ENCODE data around the gene TBC1D13. TPM values are rescaled to one million over a fixed set of nuclear protein-coding genes. Genes with fewer than 3 reads are reported as not detected.

TBC1D13 gene
- total RNA-seq, 2 donors from 2014 or later, result 18.7 to 24.2 TPM

DNA sequence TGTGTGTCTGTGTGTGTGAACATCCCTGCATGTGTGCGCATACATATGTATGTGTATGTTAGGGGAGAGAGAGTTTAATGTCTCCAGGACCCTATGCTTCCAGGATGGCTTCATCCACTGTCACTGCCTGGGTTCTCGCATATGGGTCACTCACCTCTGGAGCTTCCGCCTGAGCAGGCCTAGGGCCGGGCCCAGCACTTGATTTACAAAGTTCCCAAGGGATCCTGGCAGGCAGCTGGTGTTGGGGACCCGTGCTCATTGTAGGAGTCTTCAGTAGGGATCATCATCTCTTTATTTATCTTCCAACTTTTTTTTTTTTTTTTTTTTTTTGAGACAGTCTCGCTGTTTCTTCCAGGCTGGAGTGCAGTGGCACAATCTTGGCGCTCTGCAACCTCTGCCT lies 13.0 kb downstream of the TBC1D13 start:
- H3K27me3 Mint-ChIP-seq, result no peaks in the 10 kb centered on the region
- peaks cover 89% of the 10 kb centered on the region for H3K36me3 Mint-ChIP-seq (ENCODE audit: low read depth)
- no peak for ATAC-seq (replicated peaks)
- no peak overlapping the region for H3K27ac Mint-ChIP-seq
- H3K4me1 Mint-ChIP-seq, result no peaks in the 10 kb centered on the region
- no peaks in the 10 kb centered on the region for H3K9me3 Mint-ChIP-seq
- H3K4me3 Mint-ChIP-seq, result no peak overlapping the region

DNA sequence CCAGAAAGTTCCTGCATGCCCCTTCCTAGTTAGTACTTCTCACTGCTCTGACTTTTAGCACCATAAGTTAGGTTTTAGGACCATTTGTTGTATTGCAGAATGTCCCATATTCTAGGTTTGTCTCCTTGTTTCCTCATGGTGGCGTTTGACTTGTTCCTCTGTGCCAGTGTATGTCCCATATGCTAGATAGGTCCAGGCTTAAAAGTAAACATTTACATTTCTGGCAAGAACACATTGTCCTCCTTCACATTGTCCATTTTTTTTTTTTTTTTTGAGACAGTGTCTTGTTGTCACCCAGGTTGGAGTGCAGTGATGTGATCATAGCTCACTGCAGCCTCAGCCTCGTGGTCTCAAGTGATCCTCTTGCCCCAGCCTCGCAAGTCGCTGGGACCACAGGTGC lies 15.4 kb downstream of the TBC1D13 start:
- no peak for ATAC-seq (replicated peaks)
- Mint-ChIP-seq H3K36me3 (ENCODE audit: low read depth) (peaks cover 84% of the 10 kb centered on the region), H3K27ac (no peak overlapping the region), H3K9me3 (no peaks in the 10 kb centered on the region), H3K4me1 (no peaks in the 10 kb centered on the region), H3K4me3 (no peak overlapping the region), H3K27me3 (no peaks in the 10 kb centered on the region)

DNA sequence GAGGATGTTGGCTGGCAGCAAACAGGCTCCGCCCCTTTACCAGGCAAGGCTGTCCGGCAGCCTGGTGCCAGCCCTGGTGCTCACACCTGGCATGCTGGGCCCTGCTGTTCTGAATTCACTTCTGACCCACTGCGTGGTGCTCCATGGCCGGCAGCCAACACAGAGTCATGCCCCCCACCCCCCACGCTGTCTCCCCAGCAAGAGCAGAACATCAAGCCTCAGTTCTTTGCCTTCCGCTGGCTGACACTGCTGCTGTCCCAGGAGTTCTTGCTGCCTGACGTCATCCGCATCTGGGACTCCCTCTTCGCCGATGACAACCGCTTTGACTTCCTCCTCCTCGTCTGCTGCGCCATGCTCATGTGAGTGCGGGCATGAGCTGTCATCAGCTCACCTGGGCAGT lies 18.6 kb downstream of the TBC1D13 start:
- Mint-ChIP-seq H3K27ac (no peak overlapping the region), H3K9me3 (no peaks in the 10 kb centered on the region), H3K36me3 (ENCODE audit: low read depth) (peaks cover 62% of the 10 kb centered on the region), H3K4me3 (no peak overlapping the region), H3K27me3 (no peaks in the 10 kb centered on the region), H3K4me1 (no peaks in the 10 kb centered on the region)
- no peak for ATAC-seq (replicated peaks)

DNA sequence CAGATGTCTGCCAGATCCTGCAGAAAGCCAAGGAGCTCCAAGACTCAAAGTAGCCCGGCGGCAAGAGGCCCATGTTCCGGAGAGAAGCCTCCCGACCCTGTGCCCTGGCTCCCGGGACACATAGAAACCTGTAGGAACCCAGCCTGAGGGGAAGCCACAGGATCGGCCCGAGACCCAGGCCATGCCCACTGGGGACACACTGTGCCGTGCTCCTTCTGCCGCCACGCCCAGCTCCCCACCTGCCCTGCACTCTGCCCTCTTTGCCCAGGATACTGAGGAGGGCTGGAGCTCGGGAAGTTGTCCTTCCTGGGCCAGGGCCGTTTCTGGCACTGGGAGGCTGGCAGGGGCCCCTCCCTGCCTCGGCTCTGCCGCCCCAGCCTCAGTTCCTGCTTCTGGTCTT lies 20.8 kb downstream of the TBC1D13 start:
- Mint-ChIP-seq H3K4me1 (no peaks in the 10 kb centered on the region), H3K4me3 (no peak overlapping the region), H3K9me3 (no peaks in the 10 kb centered on the region), H3K27me3 (no peaks in the 10 kb centered on the region), H3K36me3 (ENCODE audit: low read depth) (peaks cover 46% of the 10 kb centered on the region), H3K27ac (no peak overlapping the region)
- ATAC-seq (replicated peaks), result no peak

DNA sequence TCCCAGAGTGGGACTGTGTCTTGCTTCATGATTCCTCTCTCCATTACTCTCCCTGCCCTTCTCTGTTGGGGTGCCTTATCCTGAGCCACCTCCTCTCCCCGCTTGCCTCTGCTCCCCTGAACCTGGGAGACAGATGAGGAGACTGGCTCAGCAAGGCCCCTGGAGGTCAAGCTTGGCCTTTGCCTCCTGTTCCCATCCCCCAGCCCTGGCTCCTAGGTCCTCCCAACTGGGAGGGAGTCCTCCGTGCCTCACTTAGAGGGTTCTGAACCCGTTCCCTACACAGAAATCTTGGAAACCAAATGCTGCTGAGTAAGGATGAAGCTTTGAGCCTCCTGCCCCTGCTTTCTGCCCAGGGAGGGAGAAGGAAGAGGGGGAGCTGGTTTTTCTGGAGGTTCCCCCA lies 21.5 kb downstream of the TBC1D13 start:
- Mint-ChIP-seq H3K27me3 (no peaks in the 10 kb centered on the region), H3K36me3 (ENCODE audit: low read depth) (peaks cover 38% of the 10 kb centered on the region), H3K27ac (no peak overlapping the region), H3K4me1 (no peaks in the 10 kb centered on the region), H3K4me3 (no peak overlapping the region), H3K9me3 (no peaks in the 10 kb centered on the region)
- ATAC-seq (replicated peaks), result no peak

DNA sequence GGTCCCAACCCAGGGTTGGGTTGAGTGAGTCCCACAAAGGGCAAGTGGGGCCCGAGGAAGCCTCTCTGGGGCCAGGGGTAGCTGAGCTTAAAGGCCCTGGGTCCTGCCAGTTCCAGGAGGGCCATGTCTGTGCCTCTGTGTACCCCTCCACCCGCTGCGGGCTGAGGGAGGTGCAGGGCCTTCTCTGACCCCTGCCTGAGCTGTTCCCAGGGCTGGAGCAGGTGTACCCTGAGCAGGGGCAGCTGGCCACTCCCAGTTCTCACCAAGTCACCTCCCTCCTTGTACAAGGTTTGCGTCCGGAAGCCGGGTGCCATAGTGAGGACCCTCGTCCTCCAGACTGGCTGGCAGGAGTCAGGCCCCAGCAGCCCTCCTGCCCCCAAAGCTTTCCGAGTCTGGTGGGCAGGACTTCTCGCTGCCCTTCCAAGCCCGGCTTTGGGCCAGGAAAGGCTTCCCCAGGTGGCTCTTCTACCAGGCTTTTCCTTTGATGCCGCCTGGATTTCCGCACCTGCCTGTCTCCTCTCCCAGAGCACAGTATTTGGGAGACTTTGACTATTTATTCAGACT lies 22.1 kb downstream of the TBC1D13 start:
- H3K4me3 Mint-ChIP-seq, result no peak overlapping the region
- no peaks in the 10 kb centered on the region for H3K4me1 Mint-ChIP-seq
- peaks cover 33% of the 10 kb centered on the region for H3K36me3 Mint-ChIP-seq (ENCODE audit: low read depth)
- H3K9me3 Mint-ChIP-seq, result no peaks in the 10 kb centered on the region
- no peak for ATAC-seq (replicated peaks)
- no peaks in the 10 kb centered on the region for H3K27me3 Mint-ChIP-seq
- no peak overlapping the region for H3K27ac Mint-ChIP-seq

DNA sequence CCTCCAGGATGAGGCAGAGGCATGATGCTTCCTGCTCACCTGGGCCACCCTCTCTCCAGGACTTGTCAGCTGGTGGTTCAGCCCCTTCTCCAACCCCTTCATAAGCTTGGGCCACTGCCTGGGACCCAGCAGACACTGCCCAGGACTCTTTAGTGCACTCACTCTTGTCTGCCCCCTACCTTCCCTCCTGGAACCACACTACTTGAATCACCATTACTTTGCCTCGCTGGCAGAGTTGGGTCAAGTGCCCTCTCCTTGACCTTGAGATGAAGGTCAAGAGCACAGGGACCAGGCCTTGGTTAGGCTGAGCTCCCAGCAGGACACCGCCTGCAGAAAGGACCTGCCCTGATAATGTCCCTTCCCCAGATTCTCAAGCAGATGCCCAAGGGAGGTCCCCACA lies 22.8 kb downstream of the TBC1D13 start:
- H3K36me3 Mint-ChIP-seq (ENCODE audit: low read depth), result peaks cover 28% of the 10 kb centered on the region
- no peaks in the 10 kb centered on the region for H3K9me3 Mint-ChIP-seq
- H3K4me1 Mint-ChIP-seq, result no peaks in the 10 kb centered on the region
- H3K27me3 Mint-ChIP-seq, result no peaks in the 10 kb centered on the region
- H3K4me3 Mint-ChIP-seq, result no peak overlapping the region
- H3K27ac Mint-ChIP-seq, result no peak overlapping the region
- ATAC-seq (replicated peaks), result no peak

DNA sequence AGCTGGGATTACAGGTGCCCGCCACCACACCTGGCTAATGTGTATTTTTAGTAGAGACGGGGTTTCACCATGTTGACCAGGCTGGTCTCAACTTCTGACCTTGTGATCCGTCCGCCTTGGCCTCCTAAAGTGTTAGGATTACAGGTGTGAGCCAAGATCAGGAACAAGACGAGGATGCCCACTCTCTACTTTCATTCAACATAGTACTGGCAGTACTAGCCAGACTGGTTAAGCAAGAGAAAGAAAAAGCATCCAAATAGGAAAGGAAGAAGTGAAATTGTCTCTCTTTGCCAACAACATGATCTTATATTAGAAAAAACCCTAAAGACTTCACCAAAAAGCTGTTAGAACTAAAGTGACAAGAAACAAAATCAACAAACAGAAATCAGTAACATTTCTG lies 23.8 kb downstream of the TBC1D13 start:
- ATAC-seq (replicated peaks), result no peak
- peaks cover 17% of the 10 kb centered on the region for H3K36me3 Mint-ChIP-seq (ENCODE audit: low read depth)

DNA sequence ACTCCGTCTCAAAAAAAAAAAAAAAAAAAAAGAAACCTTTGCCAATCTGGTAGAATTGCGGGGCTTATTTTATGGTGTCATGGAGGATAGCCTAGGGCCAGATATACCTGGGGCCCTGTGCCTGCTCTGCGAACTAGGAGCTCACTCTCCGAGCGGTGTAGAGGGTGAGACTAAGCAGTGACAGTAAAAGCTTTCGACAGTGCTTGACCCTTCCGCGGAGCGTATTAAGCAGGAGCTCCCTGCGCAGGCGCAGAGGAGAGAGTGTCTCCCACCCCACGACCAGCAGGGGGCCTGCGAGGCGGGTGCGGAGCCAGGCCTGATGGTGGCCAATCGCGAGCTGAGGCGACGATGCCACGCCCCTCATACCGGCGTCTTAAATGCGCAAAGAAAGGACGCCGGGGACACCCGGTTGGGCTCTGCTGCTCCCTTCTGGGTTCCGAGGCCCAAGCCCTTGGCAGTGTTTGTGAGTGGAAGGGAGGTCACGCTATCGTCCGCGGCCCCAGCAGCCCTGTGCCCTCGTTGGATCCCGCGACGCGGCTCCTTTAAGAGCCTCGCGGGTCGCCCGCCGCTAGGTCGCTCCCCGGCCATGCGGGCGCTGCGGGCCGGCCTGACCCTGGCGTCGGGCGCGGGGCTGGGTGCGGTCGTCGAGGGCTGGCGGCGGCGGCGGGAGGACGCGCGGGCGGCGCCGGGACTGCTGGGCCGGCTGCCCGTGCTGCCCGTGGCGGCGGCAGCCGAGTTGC lies 31.2 kb downstream of the TBC1D13 start, which contains the start of gene ENDOG:
Gene ENDOG (plus strand): TSS at position 402 of the 740 bp plus-strand sequence. CDS start 185 bp downstream, at position 587.
- Mint-ChIP-seq H3K4me3 (peak within 1 kb of the TSS; percentile 82), H3K9me3 (no peaks in the 10 kb centered on the region), H3K4me1 (peaks cover 7% of the 10 kb centered on the region), H3K27ac (peak within 1 kb of the TSS; percentile 66), H3K36me3 (ENCODE audit: low read depth) (peaks cover 16% of the 10 kb centered on the region), H3K27me3 (no peaks in the 10 kb centered on the region)
- ATAC-seq (replicated peaks), result peak; percentile 98

More for the DNA sequence above, 23.8 kb downstream of the TBC1D13 start:
- Mint-ChIP-seq H3K27ac (no peak overlapping the region), H3K4me1 (no peaks in the 10 kb centered on the region), H3K4me3 (no peak overlapping the region), H3K9me3 (no peaks in the 10 kb centered on the region), H3K27me3 (no peaks in the 10 kb centered on the region)

DNA sequence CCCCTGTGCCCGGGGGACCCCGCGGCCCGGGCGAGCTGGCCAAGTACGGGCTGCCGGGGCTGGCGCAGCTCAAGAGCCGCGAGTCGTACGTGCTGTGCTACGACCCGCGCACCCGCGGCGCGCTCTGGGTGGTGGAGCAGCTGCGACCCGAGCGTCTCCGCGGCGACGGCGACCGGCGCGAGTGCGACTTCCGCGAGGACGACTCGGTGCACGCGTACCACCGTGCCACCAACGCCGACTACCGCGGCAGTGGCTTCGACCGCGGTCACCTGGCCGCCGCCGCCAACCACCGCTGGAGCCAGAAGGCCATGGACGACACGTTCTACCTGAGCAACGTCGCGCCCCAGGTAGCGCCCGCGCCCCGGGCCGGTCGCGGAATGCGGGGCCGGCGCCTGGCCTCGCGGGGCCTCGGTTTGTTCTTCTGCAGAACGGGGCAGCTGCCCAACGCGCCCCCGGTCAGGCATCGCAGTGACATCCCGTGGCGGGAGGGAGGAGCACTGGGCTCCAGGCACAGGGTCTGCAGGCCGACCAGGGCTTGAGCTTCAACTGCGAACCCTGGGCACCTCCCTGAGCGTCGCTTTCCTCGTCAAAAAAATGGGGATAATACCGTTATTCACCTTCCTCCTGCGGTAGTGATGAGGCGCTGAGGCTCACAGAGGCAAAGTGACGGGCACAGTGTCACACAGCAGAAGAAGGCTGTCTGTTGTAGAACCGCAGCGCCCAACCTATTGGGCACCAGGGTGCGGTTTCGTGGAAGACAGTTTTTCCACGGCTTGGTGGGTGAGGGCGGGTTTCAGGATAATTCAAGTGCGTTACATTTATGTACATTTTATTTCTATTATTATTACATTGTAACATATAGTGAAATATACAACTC lies 32.0 kb downstream of the TBC1D13 start:
- Mint-ChIP-seq H3K27ac (no peak overlapping the region), H3K9me3 (no peaks in the 10 kb centered on the region), H3K4me1 (peaks cover 7% of the 10 kb centered on the region), H3K36me3 (ENCODE audit: low read depth) (peaks cover 21% of the 10 kb centered on the region), H3K4me3 (peak overlapping the region; percentile 68), H3K27me3 (no peaks in the 10 kb centered on the region)
- ATAC-seq (replicated peaks), result peak; percentile 20

DNA sequence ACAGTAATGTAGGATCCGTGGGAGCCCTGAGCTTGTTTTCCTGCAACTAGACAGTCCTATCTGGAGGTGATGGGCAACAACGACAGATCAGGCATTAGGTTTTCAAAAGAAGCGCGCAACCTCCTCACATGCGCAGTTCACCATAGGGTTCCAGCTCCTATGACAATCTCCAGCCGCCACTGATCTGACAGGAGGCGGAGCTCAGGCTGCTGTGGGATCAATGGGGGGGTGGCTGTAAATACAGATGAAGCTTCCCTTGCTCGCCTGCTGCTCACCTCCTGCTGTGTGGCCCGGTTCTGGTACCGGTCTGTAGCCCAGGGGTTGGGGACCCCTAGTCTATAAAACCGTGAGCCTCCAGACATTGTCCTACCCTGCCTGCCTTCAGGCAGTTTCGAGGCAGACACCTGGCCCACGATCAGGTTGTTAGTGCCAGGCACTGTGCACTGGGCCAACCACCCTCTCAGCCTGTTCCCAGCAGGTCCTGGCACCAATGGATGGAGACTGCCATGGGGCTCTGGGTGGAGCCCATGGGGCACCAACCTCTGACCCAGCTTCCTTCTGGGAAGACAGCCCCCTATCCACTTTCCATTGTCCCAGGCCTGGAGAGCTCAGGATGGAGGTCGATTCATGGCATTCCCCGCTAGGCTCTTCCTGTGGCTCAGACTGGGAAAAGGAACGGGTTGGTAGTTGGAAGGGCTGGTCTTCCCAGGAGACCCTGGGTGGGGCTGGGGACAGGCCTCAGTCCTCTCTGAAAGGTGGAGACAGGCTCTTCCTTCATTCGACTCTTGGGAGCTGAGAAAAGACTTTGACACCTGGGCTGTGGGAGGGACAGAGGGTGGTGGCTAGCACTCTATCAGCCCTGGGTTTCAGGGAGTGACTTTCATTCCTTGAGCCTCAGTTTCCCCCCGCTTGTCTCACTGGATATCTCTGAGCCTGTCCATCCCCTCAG lies 32.9 kb downstream of the TBC1D13 start:
- Mint-ChIP-seq H3K27me3 (no peaks in the 10 kb centered on the region), H3K27ac (no peak overlapping the region), H3K4me1 (peaks cover 7% of the 10 kb centered on the region), H3K4me3 (peak overlapping the region; percentile 68), H3K36me3 (ENCODE audit: low read depth) (peaks cover 30% of the 10 kb centered on the region), H3K9me3 (no peaks in the 10 kb centered on the region)
- no peak for ATAC-seq (replicated peaks)

DNA sequence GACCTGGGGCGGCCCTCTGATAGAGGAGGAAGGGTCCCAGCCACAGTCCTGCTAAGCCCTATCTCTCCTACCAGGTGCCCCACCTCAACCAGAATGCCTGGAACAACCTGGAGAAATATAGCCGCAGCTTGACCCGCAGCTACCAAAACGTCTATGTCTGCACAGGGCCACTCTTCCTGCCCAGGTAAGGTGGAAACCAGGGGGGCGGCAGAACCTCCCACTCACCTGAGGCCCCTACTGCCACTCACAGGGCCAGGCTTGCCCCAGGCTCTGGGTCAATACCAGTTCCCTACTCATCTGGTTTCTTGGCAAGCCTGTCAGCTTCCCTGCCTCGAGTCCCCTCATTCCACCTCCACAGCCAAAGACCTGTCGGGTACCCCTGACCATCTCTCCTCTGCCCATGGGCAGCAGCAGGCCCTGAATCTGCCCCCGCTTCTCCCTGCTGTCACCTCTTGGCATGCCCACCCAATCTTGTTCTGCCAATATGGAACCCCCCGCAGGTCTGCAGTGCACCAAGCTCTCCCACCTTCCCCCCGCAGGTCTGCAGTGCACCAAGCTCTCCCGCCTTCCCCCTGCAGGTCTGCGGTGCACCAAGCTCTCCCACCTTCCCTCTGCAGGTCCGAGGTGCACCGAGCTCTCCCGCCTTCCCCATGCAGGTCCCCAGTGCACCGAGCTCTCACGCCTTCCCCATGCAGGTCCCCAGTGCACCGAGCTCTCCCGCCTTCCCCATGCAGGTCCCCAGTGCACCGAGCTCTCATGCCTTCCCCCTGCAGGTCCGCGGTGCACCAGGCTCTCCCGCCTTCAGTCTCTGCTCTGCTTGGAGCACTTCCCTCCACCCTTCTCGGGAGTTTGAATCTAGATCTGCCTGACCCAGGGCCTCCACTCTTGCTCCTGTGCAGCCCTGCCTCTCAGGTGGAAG lies 33.9 kb downstream of the TBC1D13 start:
- ATAC-seq (replicated peaks), result no peak
- H3K4me3 Mint-ChIP-seq, result peak overlapping the region; percentile 68
- H3K9me3 Mint-ChIP-seq, result no peaks in the 10 kb centered on the region
- H3K27ac Mint-ChIP-seq, result no peak overlapping the region
- H3K4me1 Mint-ChIP-seq, result peaks cover 7% of the 10 kb centered on the region
- H3K27me3 Mint-ChIP-seq, result no peaks in the 10 kb centered on the region
- H3K36me3 Mint-ChIP-seq (ENCODE audit: low read depth), result peaks cover 39% of the 10 kb centered on the region

All from activated T-helper 17 cell treated with anti-CD3 and anti-CD28 coated beads, Interleukin-2, amount 50 U/mL, for 72 hours (primary cell).